VCaP (cell line): ENCODE results near the gene HSD3B7.

Source experiments
- H3K27ac ChIP-seq: fragments of 450-650 bp; 2 replicates; pipeline ENCODE4 v1.5.1; 2017
- TF ChIP-seq, protein P1 (sequence below): fragments of 450-650 bp; conservative IDR thresholded peaks from 2 replicates; pipeline ENCODE4 v1.5.1; 2017; ENCODE audit warnings: mild to moderate bottlenecking, moderate library complexity

The HSD3B7 gene

GRCh38 chr16:30992931-30993816, 8.2 kb downstream of the HSD3B7 start:
- H3K27ac ChIP-seq = no peak overlapping the region
- TF ChIP-seq, protein P1, sequence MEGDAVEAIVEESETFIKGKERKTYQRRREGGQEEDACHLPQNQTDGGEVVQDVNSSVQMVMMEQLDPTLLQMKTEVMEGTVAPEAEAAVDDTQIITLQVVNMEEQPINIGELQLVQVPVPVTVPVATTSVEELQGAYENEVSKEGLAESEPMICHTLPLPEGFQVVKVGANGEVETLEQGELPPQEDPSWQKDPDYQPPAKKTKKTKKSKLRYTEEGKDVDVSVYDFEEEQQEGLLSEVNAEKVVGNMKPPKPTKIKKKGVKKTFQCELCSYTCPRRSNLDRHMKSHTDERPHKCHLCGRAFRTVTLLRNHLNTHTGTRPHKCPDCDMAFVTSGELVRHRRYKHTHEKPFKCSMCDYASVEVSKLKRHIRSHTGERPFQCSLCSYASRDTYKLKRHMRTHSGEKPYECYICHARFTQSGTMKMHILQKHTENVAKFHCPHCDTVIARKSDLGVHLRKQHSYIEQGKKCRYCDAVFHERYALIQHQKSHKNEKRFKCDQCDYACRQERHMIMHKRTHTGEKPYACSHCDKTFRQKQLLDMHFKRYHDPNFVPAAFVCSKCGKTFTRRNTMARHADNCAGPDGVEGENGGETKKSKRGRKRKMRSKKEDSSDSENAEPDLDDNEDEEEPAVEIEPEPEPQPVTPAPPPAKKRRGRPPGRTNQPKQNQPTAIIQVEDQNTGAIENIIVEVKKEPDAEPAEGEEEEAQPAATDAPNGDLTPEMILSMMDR = no peak

GRCh38 chr16:30995927-30996323, 10.9 kb downstream of the HSD3B7 start:
- no peak overlapping the region for H3K27ac ChIP-seq

GRCh38 chr16:30996324-30996984, 11.4 kb downstream of the HSD3B7 start:
- no peak overlapping the region for H3K27ac ChIP-seq
- TF ChIP-seq, protein P1 = no peak

More at GRCh38 chr16:30995927-30996323, 10.9 kb downstream of the HSD3B7 start:
- TF ChIP-seq, protein P1 = no peak

- H3K27ac ChIP-seq = no peak overlapping the region
- TF ChIP-seq, protein P1 = no peak
Measured at GRCh38 chr16:30996985-30997724, 12.1 kb downstream of the HSD3B7 start.

- no peak overlapping the region for H3K27ac ChIP-seq
- TF ChIP-seq, protein P1 = no peak
Measured at GRCh38 chr16:30997725-30998711, 13.0 kb downstream of the HSD3B7 start.

- TF ChIP-seq, protein P1 = no peak
- no peak overlapping the region for H3K27ac ChIP-seq
Measured at GRCh38 chr16:30998852-30999761, 14.1 kb downstream of the HSD3B7 start.
